ENCODE measurements around the gene ILKAP.

The ILKAP gene

GRCh38 chr2:238161291-238162051 is 42.0 kb downstream of the ILKAP start:
- Histone ChIP-seq H3K4me1 (peaks cover 3% of the 10 kb centered on the region), H3K27me3 (ENCODE audit: control insufficient read depth, insufficient read depth, low read length) (no peaks in the 10 kb centered on the region)

GRCh38 chr2:238160206-238161129 is 43.0 kb downstream of the ILKAP start:
- no peak overlapping the region for H3K4me3 ChIP-seq (ENCODE audit: low read depth, low read length)

More at GRCh38 chr2:238161291-238162051, 42.0 kb downstream of the ILKAP start:
- Histone ChIP-seq H3K4me2 (ENCODE audit: low read length) (no peak overlapping the region), H2AFZ (no peak overlapping the region), H3K9me3 (ENCODE audit: control insufficient read depth, low read length) (no peaks in the 10 kb centered on the region), H3K36me3 (ENCODE audit: control insufficient read depth, insufficient read depth, low read length) (no peaks in the 10 kb centered on the region), H3K79me2 (no peaks in the 10 kb centered on the region), H3K27ac (no peak overlapping the region), H3K9ac (no peak overlapping the region), H3K4me3 (ENCODE audit: low read depth, low read length) (no peak overlapping the region)
- no peak for TF ChIP-seq CTCF (IDR thresholded peaks at IDR 0.05)

GRCh38 chr2:238159661-238160205 is 43.8 kb downstream of the ILKAP start:
- Histone ChIP-seq H3K9ac (no peak overlapping the region), H3K4me1 (no peaks in the 10 kb centered on the region), H3K9me3 (ENCODE audit: control insufficient read depth, low read length) (no peaks in the 10 kb centered on the region), H2AFZ (no peak overlapping the region), H3K27me3 (ENCODE audit: control insufficient read depth, insufficient read depth, low read length) (no peaks in the 10 kb centered on the region), H3K79me2 (no peaks in the 10 kb centered on the region), H3K4me3 (ENCODE audit: low read depth, low read length) (no peak overlapping the region), H3K27ac (no peak overlapping the region), H3K4me2 (ENCODE audit: low read length) (no peak overlapping the region), H3K36me3 (ENCODE audit: control insufficient read depth, insufficient read depth, low read length) (no peaks in the 10 kb centered on the region)
- no peak for TF ChIP-seq CTCF (IDR thresholded peaks at IDR 0.05)

More at GRCh38 chr2:238160206-238161129, 43.0 kb downstream of the ILKAP start:
- Histone ChIP-seq H3K27me3 (ENCODE audit: control insufficient read depth, insufficient read depth, low read length) (no peaks in the 10 kb centered on the region), H3K79me2 (no peaks in the 10 kb centered on the region), H3K4me1 (no peaks in the 10 kb centered on the region), H3K9me3 (ENCODE audit: control insufficient read depth, low read length) (no peaks in the 10 kb centered on the region), H3K9ac (no peak overlapping the region), H2AFZ (no peak overlapping the region), H3K36me3 (ENCODE audit: control insufficient read depth, insufficient read depth, low read length) (no peaks in the 10 kb centered on the region), H3K4me2 (ENCODE audit: low read length) (no peak overlapping the region), H3K27ac (no peak overlapping the region)
- TF ChIP-seq CTCF (IDR thresholded peaks at IDR 0.05): no peak

- Histone ChIP-seq H3K9ac (no peak overlapping the region), H3K9me3 (ENCODE audit: control insufficient read depth, low read length) (no peaks in the 10 kb centered on the region), H3K4me2 (ENCODE audit: low read length) (peak overlapping the region; percentile 51), H2AFZ (peak overlapping the region; percentile 66), H3K79me2 (no peaks in the 10 kb centered on the region), H3K36me3 (ENCODE audit: control insufficient read depth, insufficient read depth, low read length) (no peaks in the 10 kb centered on the region), H3K4me3 (ENCODE audit: low read depth, low read length) (no peak overlapping the region), H3K27ac (no peak overlapping the region), H3K27me3 (ENCODE audit: control insufficient read depth, insufficient read depth, low read length) (no peaks in the 10 kb centered on the region), H3K4me1 (no peaks in the 10 kb centered on the region)
- TF ChIP-seq CTCF (IDR thresholded peaks at IDR 0.05): no peak
These were observed 44.4 kb downstream of the ILKAP start for GRCh38 chr2:238159071-238159539.
